Adipocyte (in vitro differentiated cells): ENCODE results near the gene HHATL.
A peak's percentile ranks its signal among the peaks of the same experiment; 100 is the strongest.

ENCODE experiments used
- DNase-seq: peaks from one replicate; pipeline ENCODE4 v3.0.0-alpha.2; 2015; ENCODE audit warnings: low read depth
- H3K27me3 ChIP-seq: replicated peaks from 2 replicates; pipeline ENCODE4 v1.7.0; 2013; ENCODE audit warnings: mild to moderate bottlenecking, low read length, moderate library complexity; ENCODE audit not compliant: control insufficient read depth, insufficient read depth
- H3K36me3 ChIP-seq: 2 replicates; pipeline ENCODE4 v1.7.0; 2013; ENCODE audit warnings: low read length, mild to moderate bottlenecking, moderate library complexity; ENCODE audit not compliant: control insufficient read depth, insufficient read depth, severe bottlenecking
- H3K4me1 ChIP-seq: 2 replicates; pipeline ENCODE4 v1.7.0; 2013; ENCODE audit warnings: mild to moderate bottlenecking, low read length, moderate library complexity; ENCODE audit not compliant: control insufficient read depth, insufficient read depth
- H3K4me3 ChIP-seq: 2 replicates; pipeline ENCODE4 v1.7.0; 2013; ENCODE audit warnings: mild to moderate bottlenecking, low read length, moderate library complexity
- H3K9ac ChIP-seq: 2 replicates; pipeline ENCODE4 v1.7.0; 2013; ENCODE audit warnings: mild to moderate bottlenecking, low read length, moderate library complexity
- H3K9me3 ChIP-seq: 2 replicates; pipeline ENCODE4 v1.7.0; 2013; ENCODE audit warnings: mild to moderate bottlenecking, low read length, moderate library complexity; ENCODE audit not compliant: control insufficient read depth

Gene HHATL

DNA sequence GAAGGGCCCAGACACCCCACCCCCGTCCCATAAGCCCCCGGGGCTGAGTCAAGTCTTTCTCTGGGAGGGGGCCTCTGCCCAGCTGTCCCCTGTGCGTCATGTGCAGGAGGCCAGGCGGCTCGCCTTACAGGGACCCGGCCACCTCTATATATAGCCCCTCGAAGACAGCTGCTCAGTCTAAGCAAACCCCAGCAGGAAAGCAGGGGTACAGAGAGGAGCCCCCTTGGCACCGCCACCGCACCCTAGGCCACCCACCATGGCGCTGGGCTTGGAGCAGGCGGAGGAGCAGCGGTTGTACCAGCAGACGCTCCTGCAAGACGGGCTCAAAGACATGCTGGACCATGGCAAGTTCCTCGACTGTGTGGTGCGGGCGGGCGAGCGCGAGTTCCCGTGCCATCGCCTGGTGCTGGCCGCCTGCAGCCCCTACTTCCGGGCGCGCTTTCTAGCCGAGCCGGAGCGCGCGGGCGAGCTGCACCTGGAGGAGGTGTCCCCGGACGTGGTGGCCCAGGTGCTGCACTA lies 17.2 kb downstream of the HHATL start, which contains the start of gene KLHL40:
Gene KLHL40, plus strand, starts transcription at position 175 of the 519 bp plus-strand sequence. Its CDS starts 82 bp downstream, at position 257.
- H3K27me3 ChIP-seq, result peaks cover 26% of the 10 kb centered on the region
- H3K4me3 ChIP-seq, result peak within 1 kb of the TSS; percentile 57
- H3K36me3 ChIP-seq, result no peaks in the 10 kb centered on the region
- no peaks in the 10 kb centered on the region for H3K9me3 ChIP-seq
- peaks cover 21% of the 10 kb centered on the region for H3K4me1 ChIP-seq
- H3K9ac ChIP-seq, result no peak within 1 kb of the TSS
- DNase-seq, result no peak

DNA sequence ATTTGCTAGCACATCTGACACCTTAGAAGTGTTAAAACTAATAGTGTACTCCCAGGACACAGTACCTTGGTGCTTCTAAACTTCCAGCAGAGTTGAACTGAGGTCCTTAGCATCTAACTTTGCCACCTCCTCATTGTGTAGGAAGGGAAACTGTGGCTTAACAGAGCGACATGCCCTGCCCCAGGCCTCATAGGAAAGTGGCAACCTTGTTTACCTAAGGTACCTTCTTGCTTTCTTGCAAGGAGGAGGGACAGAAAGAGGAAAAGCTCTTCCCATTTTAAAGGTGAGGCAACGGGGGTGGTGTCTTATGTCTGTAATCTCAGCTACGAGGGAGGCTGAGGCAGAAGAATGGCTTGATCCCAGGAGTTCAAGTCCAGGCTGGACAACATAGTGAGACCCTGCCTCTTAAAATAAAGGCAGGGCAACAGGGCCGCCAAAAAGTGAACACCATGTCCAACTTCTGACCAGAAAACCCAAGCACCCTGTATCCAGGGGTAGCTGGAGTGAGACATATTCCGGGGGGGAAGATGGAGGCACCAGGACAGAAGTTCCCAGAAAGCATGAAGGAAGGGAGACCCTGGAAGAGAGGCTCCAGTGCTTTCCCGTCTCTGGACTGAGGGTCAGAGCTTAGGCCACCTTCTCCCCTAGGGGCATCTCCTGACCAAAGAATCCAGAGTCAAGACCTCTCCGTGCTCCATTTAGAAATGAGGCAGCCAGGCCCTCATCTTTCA lies 17.8 kb downstream of the HHATL start:
- peaks cover 27% of the 10 kb centered on the region for H3K4me1 ChIP-seq
- H3K4me3 ChIP-seq, result no peak overlapping the region
- peaks cover 24% of the 10 kb centered on the region for H3K27me3 ChIP-seq
- no peaks in the 10 kb centered on the region for H3K36me3 ChIP-seq
- no peak overlapping the region for H3K9ac ChIP-seq
- DNase-seq, result no peak
- no peaks in the 10 kb centered on the region for H3K9me3 ChIP-seq

DNA sequence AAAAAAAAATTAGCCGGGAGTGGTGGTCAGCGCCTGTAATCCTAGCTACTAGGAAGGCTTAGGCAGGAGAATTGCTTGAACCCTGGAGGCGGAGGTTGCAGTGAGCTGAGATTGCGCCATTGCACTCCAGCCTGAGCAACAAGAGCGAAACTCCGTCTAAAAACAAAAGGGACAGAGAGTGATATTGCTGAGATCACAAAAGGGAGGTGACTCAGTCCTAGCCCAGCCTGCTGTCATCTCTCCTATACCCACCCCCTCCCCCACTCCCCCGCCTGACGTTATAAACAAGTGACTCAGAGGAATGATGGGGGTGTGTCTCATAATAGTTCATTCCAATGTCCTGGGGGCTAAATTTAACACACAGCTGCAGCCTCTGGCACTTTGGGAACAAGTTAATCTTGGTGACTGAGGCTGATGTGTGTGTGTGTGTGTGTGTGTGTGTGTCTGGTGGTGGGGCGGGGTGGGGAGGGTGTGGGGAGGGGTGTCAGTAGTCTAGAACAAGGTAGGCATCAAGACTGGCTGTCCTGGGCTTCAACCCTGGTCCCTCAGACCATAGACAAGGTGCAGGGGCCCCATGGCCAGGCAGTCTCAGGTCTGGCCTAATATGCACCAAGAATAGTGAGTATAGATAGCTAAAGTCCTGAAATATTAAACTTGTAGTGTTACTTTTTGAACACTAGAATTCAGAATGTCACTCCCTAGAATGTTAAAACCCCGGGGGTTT lies 18.6 kb downstream of the HHATL start:
- DNase-seq, result peak; percentile 87
- peaks cover 16% of the 10 kb centered on the region for H3K27me3 ChIP-seq
- H3K9me3 ChIP-seq, result no peaks in the 10 kb centered on the region
- H3K4me3 ChIP-seq, result no peak overlapping the region
- no peaks in the 10 kb centered on the region for H3K36me3 ChIP-seq
- H3K4me1 ChIP-seq, result peaks cover 29% of the 10 kb centered on the region
- H3K9ac ChIP-seq, result no peak overlapping the region

DNA sequence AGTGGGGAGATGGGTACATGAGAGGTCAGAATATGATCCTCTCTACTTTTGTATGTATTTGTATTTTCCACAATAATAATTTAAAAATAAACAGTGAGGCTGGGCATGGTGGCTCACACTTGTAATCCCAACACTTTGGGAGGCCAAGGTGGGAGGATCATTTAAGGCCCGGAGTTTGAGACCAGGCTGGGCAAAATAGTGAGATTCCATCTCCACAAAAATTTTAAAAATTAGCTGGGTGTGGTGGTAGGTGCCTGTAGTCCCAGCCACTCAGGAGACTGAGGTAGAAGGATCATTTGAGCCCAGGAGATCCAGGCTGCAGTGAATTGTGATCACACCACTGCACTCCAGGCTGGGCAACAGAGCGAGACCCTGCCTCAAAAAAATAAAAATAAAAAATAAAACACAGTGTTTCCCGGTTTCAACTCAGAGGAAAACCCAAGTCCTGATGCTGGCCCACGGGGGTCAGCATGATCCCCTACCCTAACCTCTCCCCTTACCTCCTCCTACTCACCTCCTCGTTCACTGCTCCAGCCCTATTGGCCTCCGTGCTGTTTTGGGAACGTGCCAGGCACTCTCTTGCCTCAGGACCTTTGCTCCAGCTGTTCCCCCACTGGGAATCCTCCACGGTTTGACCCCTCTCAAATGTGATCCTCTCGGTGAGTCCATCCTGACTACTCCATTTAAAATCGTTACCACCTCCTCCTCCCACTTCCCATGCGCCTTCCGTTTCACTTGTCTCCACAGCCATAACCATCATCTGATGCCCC lies 20.1 kb downstream of the HHATL start:
- no peak for DNase-seq
- Histone ChIP-seq H3K9ac (no peak overlapping the region), H3K27me3 (peaks cover 12% of the 10 kb centered on the region), H3K4me1 (peaks cover 29% of the 10 kb centered on the region), H3K9me3 (no peaks in the 10 kb centered on the region), H3K4me3 (no peak overlapping the region), H3K36me3 (no peaks in the 10 kb centered on the region)

DNA sequence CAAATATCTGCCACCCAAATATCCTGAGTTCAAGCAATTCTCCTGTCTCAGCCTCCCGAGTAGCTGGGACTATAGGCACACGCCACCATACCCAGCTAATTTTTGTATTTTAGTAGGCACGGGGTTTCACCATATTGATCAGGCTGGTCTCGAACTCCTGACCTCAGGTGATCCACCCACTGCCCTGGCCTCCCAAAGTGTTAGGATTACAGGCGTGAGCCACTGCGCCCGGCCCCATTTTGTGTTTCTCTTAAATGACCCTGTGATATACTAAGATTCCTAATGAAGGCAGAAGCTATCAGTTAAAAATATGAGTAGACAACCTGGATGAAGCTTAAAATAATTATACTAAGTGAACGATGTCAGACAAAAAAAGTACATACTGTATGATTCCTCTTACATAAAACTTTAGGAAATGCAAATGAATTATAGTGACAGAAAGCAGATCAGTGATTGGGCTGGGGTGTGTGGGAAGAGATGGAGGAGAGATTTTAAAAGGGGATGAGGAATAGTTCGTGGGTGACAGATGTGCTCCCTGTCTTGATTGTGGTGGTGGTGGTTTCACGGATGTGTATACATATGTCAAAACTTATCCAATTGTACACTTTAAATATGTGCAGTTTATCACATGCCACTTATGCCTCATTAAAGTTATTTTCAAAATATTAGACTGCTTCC lies 21.1 kb downstream of the HHATL start:
- Histone ChIP-seq H3K27me3 (peaks cover 5% of the 10 kb centered on the region), H3K9ac (no peak overlapping the region), H3K36me3 (no peaks in the 10 kb centered on the region), H3K4me1 (peaks cover 29% of the 10 kb centered on the region), H3K4me3 (no peak overlapping the region), H3K9me3 (no peaks in the 10 kb centered on the region)
- no peak for DNase-seq

DNA sequence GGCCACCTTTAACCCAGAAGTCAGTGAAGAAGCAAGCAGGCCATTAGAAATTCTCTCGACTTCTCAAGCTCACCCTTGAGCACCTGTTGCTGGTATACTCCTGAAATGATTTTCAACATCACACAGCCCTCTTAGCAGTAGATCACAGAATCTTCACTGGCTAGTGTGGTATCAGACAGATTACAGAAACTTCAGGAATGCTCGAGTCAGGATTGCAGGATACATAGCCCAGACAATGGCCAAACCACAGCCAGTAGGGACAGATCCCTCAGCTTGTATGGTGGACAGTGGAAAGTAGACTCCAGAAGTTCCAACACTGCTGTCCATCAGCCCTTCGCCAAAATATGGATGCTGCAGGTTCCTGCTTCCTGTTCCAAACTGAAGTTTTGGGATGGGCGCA lies 21.8 kb downstream of the HHATL start:
- Histone ChIP-seq H3K9me3 (peaks cover 5% of the 10 kb centered on the region), H3K4me1 (peaks cover 26% of the 10 kb centered on the region), H3K36me3 (no peaks in the 10 kb centered on the region), H3K27me3 (no peaks in the 10 kb centered on the region), H3K9ac (no peak overlapping the region), H3K4me3 (no peak overlapping the region)
- no peak for DNase-seq

DNA sequence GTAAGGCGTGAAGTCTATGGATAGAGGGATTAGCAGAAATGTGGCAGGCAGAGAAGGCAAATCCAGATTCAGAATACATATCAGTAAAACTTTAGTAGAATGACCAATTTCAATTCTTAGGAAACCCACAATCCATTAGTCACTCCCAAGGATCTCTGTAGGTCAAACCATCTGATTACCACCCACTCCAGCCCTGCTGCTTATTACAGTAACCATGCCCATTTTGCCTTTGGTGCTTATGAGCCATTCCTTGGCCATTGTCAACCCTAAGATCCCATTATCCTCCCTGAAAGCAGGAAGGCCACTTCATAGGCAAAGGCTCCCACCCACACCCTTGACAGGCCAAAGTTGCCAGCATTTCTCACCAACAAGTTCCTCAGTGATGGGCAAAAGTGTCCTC lies 22.3 kb downstream of the HHATL start:
- DNase-seq, result no peak
- Histone ChIP-seq H3K4me1 (peaks cover 25% of the 10 kb centered on the region), H3K9ac (no peak overlapping the region), H3K27me3 (no peaks in the 10 kb centered on the region), H3K4me3 (no peak overlapping the region), H3K36me3 (no peaks in the 10 kb centered on the region), H3K9me3 (peaks cover 7% of the 10 kb centered on the region)

DNA sequence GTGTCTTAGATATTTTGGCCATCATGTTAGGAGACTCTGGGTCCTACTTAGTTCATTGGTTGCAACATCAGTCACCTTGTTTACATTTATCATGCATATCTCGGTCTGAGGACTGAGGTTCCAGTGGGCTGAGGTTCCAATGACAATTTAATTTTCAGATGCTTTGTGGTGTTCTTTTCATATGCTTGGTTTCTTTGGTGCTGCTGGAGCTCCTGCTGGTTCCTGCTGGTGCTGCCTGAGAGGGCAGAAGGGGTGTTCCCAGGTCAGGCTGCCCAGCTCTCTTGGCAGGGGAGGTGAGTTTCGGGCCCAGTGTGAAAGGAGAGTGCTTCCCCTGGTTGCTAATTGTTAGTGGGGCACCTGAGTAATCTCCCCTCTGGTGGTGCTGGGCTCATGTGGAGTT lies 24.2 kb downstream of the HHATL start:
- Histone ChIP-seq H3K27me3 (no peaks in the 10 kb centered on the region), H3K4me1 (peaks cover 19% of the 10 kb centered on the region), H3K9me3 (peaks cover 7% of the 10 kb centered on the region), H3K9ac (no peak overlapping the region), H3K4me3 (no peak overlapping the region), H3K36me3 (no peaks in the 10 kb centered on the region)
- DNase-seq, result no peak

DNA sequence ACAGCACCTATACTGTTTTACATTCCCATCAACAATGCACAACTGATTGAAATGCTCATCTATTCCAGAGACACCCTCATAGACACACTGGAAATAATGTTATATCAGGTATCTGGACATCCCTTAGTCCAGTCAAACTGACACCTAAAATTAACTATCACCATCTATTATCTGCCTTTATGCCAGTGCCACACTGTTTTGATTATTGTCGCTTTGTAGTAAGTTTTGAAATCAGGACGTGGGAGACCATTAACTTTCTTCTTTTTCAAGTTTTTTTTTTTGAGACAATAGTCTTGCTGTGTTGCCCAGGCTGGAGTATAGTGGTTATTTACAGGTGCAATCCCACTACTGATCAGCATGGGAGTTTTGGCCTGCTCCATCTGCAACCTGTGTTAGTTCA lies 26.7 kb downstream of the HHATL start:
- Histone ChIP-seq H3K4me3 (no peak overlapping the region), H3K36me3 (no peaks in the 10 kb centered on the region), H3K27me3 (no peaks in the 10 kb centered on the region), H3K9ac (no peak overlapping the region), H3K4me1 (peaks cover 22% of the 10 kb centered on the region), H3K9me3 (peaks cover 9% of the 10 kb centered on the region)
- DNase-seq, result no peak

DNA sequence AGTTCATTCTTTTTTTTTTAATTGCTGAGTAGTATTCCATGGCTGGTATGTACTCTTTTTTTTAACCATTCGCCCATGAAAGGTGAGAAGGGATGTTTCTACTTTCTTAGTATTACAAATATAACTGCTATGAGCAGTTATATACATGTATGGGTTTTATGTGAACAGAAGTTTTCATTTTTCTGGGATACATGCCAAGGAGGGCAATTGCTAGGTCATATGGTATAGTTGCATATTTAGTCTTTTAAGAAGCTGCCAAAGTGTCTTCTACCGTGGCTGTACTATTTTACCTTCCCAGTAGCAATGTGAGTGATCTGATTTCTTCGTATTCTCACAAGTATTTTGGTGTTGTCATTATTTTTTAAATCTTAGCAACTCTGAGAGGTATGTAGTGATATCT lies 28.5 kb downstream of the HHATL start:
- Histone ChIP-seq H3K27me3 (no peaks in the 10 kb centered on the region), H3K4me3 (no peak overlapping the region), H3K9ac (no peak overlapping the region), H3K9me3 (peaks cover 14% of the 10 kb centered on the region), H3K4me1 (peaks cover 9% of the 10 kb centered on the region), H3K36me3 (no peaks in the 10 kb centered on the region)
- DNase-seq, result no peak
